NCI-H1694 treated with DMSO at 0.1 percent for 48 hours (cell line): ENCODE data around the gene AOC1.
A peak's percentile ranks its signal among the peaks of the same experiment; 100 is the strongest.

Experiments
- DNase-seq: peaks from one replicate; lab custom pipeline; 2025; lab: John Stamatoyannopoulos, UW

AOC1 gene

GRCh38 chr7:150858236-150859197, 6.2 kb downstream of the AOC1 start:
- no peak for DNase-seq

DNA sequence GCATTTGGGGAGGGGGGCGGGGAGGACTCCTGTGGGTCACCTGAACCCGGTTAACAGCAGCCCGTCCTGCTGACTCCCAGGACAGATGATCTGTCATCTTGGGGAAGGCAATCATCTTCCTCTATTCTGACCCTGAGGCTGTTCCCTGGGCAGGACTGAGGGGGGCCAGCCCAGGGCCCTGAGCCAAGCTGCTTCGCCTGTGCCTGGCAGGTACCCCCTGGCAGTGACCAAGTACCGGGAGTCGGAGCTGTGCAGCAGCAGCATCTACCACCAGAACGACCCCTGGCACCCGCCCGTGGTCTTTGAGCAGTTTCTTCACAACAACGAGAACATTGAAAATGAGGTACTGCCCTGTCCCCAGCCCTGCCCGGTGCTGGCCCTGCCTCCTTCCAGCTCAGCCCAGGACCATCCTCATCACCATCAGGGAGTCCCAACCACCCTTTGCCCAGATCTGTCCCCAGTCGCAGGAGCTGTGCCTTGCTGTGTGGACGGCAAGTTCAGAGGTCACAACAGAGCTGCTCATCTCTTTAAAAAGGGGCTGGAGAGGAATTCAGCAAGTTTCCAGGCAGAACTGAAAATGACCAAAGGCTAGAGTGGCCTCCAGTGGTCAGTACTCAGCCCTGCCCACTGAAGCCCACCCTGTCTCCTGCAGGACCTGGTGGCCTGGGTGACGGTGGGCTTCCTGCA, 8.1 kb downstream of the AOC1 start:
- DNase-seq: no peak

- DNase-seq: no peak
Measured at GRCh38 chr7:150860978-150861295, 8.6 kb downstream of the AOC1 start.

- no peak for DNase-seq
Measured at GRCh38 chr7:150862356-150862755, 10.0 kb downstream of the AOC1 start.

- DNase-seq: no peak
Measured at GRCh38 chr7:150863946-150864345, 11.6 kb downstream of the AOC1 start.

DNA sequence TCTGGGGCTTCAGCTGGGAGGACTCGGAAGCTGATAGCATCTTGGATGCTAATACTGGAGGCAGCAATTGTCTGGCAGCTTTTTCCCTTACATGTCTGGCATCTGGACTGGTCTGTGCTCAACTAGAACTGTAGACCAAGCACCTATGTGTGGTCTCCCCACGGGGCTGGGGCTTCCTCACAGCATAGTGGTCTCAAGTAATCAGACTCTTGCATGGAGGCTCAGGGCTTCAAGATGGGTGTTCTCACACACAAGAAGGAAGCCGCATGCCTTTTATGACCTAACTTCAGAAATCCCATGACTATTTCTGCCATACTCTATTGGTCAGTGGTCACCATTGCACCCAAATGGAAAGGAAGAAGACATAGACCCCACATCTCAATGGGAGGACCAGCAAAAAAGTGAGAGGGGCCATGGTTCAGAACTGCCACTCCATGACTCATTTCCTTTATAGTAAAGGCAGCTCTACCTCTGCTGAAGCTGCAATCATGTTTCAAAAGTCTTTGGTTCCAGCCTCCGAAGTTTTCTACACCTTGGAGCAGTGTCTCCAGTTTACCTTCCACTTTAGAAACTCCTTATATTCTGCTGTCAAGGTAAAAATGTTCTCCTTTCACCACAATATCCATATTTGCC, 14.7 kb downstream of the AOC1 start:
- DNase-seq: no peak

GRCh38 chr7:150867605-150868004, 15.3 kb downstream of the AOC1 start:
- DNase-seq: no peak

DNA sequence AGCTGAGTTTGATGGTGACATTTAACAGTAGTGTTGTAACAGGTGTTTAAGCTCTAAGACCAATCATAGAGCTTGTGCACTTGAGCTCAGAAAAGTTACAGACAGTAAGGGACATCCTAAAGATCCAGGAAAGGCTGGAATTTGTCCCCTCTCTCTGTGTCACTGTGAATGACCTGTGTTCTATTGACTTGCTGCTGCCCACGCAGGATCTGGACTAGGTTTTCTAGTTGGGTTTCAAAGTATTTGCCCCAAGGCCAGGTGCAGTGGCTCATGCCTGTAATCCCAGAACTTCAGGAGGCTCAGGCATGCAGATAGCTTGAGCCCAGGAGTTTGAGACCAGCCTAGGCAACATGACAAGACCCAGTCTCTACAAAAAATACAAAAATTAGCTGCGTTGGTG, 17.1 kb downstream of the AOC1 start:
- no peak for DNase-seq

- DNase-seq: no peak
Measured at GRCh38 chr7:150871601-150872000, 19.3 kb downstream of the AOC1 start.

- no peak for DNase-seq
Measured at GRCh38 chr7:150874401-150875198, 22.3 kb downstream of the AOC1 start.

- peak; percentile 9 for DNase-seq
Measured at GRCh38 chr7:150875791-150876190, 23.5 kb downstream of the AOC1 start.

GRCh38 chr7:150876817-150877526, 24.7 kb downstream of the AOC1 start:
- DNase-seq: peak; percentile 66

DNA sequence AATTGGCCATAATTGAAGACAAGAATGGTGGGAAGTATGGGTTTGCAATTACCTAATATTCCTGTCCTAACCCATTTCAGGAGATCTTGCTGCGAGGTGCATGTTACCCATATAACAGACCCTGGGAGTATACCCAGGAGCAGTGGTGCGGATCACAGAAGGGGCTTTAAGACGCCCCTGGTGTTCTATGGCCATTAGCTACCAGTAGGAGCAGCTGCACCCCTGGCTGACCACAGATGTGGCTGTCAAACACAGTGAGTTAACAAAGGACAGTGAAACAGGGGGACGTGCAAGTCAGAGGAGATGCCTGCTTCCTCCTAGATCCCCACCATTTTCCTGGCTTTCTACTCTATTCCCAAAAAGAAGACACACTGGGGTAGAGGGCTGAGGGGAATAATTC, 25.2 kb downstream of the AOC1 start:
- no peak for DNase-seq

GRCh38 chr7:150879345-150879744, 27.0 kb downstream of the AOC1 start:
- no peak for DNase-seq

GRCh38 chr7:150881189-150881588, 28.9 kb downstream of the AOC1 start:
- no peak for DNase-seq

DNA sequence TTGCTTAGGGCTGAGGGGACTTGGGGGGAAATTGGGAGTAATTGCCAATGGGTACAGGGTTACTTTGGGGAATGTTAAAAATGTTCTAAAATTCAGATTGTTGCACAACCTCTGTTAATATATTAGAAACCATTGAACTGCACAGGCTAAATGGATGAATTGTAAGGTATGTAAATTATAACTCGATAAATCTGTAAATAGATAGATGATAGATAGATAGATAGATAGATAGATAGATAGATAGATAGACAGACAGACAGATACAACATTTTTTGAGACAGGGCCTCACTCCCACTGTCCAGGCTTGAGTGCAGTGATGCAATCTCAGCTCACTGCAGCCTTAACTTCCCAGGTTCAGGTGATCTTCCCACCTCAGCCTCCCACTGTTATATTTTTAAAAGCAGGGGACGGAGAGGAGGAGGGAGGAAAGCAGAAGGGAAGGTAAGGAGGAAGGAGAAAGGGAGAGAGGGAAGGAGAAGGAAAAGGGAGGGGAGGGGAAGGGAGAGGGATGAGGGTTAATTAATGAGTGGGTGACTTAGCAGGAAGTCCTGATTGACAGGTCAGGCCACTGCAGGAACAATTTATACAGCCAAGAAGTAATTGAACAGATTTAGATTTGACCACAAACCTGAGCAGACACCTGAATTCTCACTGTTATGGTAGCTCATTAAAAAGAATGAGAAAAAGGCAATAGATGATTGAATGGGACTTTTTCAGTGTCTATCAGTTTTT, 38.7 kb downstream of the AOC1 start:
- no peak for DNase-seq

DNA sequence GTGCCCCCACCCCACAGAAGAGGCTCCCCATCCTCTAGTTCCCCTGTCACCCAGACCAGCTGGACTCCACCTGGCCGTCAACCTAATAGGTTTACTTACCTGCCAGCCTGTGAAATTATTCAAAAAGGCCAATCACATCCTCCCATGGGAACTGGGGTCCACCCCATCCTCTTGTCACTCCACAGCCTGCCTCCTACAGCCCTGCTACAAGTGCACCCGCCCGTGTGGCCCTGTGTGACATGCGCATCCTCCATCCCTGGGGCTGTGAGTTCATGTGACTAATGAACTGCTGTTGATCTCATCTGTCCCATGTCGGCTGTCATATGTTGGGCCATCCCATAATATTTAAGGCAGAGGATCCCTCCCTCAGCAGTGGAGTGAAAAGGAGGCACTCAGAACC, 39.4 kb downstream of the AOC1 start:
- no peak for DNase-seq

DNA sequence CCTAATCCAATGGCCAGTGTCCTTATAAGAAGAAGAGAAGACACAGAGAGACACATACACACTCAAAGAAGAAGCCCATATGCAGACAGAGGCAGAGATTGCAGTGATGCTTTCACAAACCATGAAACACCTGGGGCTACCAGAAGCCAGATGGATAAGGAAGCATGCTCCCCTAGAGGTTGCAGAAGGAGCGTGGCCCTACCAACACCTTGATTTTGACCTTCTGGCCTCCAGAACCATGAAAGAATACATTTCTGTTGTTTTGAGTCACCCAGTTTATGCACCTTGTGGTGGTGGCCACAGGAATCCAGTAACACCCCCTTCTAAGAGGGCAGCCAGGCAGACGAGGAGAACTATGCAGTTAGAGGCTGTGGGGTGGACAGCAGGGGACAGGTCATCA, 43.5 kb downstream of the AOC1 start:
- DNase-seq: no peak

GRCh38 chr7:150896562-150897209, 44.4 kb downstream of the AOC1 start:
- DNase-seq: no peak
